Karpas-422 (cell line): Measurements from ENCODE around the gene GPR17. TPM values are rescaled to one million over a fixed set of nuclear protein-coding genes. Genes with fewer than 3 reads are reported as not detected.

Experiments
- DNase-seq: peaks from one replicate; pipeline ENCODE4 v3.0.0-alpha.2; 2015
- H2AFZ ChIP-seq: fragments of 200-600 bp; sonication (generic); 2 replicates; pipeline ENCODE4 v1.6.1; 2014; ENCODE audit warnings: antibody characterized with exemption, low read length, mixed read lengths
- H3K27ac ChIP-seq: fragments of 200-600 bp; sonication (generic); 2 replicates; pipeline ENCODE4 v1.5.1; 2014; ENCODE audit warnings: mild to moderate bottlenecking, low read length, moderate library complexity
- H3K27me3 ChIP-seq: fragments of 200-600 bp; sonication (generic); 2 replicates; pipeline ENCODE4 v1.6.1; 2014; ENCODE audit warnings: low read length, mixed read lengths
- H3K36me3 ChIP-seq: fragments of 200-600 bp; sonication (generic); 2 replicates; pipeline ENCODE4 v1.6.1; 2014; ENCODE audit warnings: low read length, mixed read lengths; ENCODE audit not compliant: insufficient read depth
- H3K4me1 ChIP-seq: fragments of 200-600 bp; sonication (generic); 2 replicates; pipeline ENCODE4 v1.6.1; 2014; ENCODE audit warnings: mild to moderate bottlenecking, low read length, mixed read lengths
- H3K4me2 ChIP-seq: fragments of 200-600 bp; sonication (generic); 2 replicates; pipeline ENCODE4 v1.6.1; 2014; ENCODE audit warnings: low read length, low read depth, mild to moderate bottlenecking; ENCODE audit not compliant: poor library complexity, severe bottlenecking
- H3K4me3 ChIP-seq: fragments of 200-600 bp; sonication (generic); 2 replicates; pipeline ENCODE4 v1.5.1; 2014; ENCODE audit warnings: mild to moderate bottlenecking, antibody characterized with exemption, low read length, mixed read lengths
- H3K79me2 ChIP-seq: fragments of 200-600 bp; sonication (generic); 2 replicates; pipeline ENCODE4 v1.6.1; 2014; ENCODE audit warnings: mild to moderate bottlenecking, low read length, mixed read lengths
- H3K9ac ChIP-seq: fragments of 200-600 bp; sonication (generic); 2 replicates; pipeline ENCODE4 v1.6.0; 2014; ENCODE audit warnings: low read length
- H3K9me2 ChIP-seq: fragments of 200-600 bp; sonication (generic), shearing (Covaris generic); replicated peaks from 2 replicates; pipeline ENCODE4 v1.6.0; 2014; ENCODE audit warnings: mild to moderate bottlenecking, low read length, moderate library complexity; ENCODE audit not compliant: insufficient read depth
- H3K9me3 ChIP-seq: fragments of 300-700, 200-600 bp; sonication (generic); 2 replicates; pipeline ENCODE4 v1.6.1; 2014; ENCODE audit warnings: low read length, mixed read lengths
- H4K20me1 ChIP-seq: fragments of 200-600 bp; sonication (generic); 2 replicates; pipeline ENCODE4 v1.6.1; 2014; ENCODE audit warnings: mild to moderate bottlenecking, antibody characterized with exemption, low read length, low read depth; ENCODE audit not compliant: insufficient read depth
- total RNA-seq: library from RNA; depleted of rRNA; stranded (reverse); fragments of >200 nt; shearing (Covaris generic); gene quantifications from 2 replicates; pipeline ENCODE4 v1.2.3, GENCODE V29; 2014; ENCODE audit warnings: low replicate concordance

Gene GPR17
- total RNA-seq, 1 experiment from 2014 or later, result not detected

DNA sequence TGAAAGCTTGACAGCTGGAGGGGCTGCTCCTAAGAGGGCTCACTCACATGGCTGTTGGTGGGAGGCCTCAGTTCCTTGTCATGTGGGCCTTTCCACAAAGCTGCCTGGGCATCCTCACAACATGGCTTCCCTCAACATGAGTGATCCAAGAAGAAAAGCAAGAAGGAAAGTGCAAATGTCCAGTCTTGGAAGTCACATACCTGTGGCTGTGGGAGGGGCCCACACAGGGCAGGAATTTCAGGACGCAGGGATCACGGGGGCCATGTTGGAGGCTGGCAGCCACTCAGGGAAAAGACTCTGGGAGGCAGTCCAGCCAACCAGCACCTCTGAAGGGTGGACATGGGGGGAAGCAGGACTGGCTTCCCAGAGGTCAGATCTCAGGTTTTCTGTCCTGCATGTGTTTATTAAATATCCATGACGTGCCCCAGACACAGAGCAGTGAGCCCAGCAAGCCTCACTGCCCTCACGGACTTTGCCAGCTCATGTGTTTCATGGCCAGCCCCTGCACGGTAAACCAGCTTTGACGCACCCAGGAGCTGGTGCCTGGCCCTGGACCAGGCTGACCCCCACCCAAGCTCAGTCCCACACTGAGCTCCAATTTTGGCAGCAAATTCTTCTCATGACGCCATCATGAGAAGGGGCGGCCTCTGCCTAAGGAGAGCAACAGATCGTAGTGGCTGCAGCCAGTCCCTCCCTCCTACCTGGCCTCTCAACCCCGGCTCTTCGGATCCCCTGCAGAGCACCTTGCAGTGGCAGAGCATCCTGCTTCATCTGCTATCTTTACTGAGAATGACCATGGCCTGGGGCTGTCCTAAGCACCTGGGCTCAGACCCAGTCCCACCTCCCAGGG is 34.7 kb upstream of the GPR17 start:
- Histone ChIP-seq H3K9me2 (no peaks in the 10 kb centered on the region), H3K9me3 (no peaks in the 10 kb centered on the region), H3K27ac (no peak overlapping the region), H2AFZ (no peak overlapping the region), H3K27me3 (no peaks in the 10 kb centered on the region; the same call in 1 of the 2 replicates), H3K79me2 (no peaks in the 10 kb centered on the region), H3K4me2 (no peak overlapping the region), H3K4me3 (no peak overlapping the region), H4K20me1 (no peaks in the 10 kb centered on the region), H3K9ac (no peak overlapping the region), H3K4me1 (peaks cover 11% of the 10 kb centered on the region), H3K36me3 (no peaks in the 10 kb centered on the region)
- DNase-seq, result no peak

DNA sequence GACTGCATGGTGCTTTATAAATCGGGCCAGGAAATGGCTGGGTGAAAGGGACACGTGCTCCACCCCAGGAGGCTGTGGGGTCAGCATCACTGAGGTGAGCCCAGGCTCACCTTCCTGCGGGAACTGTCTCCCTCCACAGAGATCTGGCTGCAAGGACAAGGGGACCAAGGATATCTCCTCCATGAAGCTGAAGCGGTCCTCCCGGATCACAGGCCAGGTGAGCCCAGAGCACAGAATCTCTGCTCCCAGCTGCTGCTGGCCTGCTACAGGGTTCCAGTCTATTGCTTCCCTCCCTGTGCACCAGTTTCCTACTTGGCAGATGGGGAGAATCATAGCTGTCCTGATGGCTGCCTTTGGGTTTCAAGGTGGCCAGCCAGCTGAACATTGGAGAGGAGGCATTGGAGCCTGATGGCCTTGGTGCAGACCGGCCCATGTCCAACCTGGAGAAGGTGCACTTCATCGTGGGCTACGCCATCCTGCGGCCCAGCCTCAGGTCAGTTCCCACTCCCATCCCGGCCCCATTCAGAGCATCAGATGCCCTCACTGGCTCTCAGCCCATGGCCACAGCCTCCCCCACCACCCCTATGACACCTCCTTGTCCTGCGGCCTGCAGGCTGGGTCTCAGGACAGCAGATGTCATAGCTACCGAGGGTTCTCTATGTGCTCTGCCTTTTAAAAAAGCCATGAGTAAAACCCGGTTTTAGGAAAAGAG is 33.7 kb upstream of the GPR17 start:
- Histone ChIP-seq H3K9me2 (no peaks in the 10 kb centered on the region), H3K4me3 (no peak overlapping the region), H4K20me1 (no peaks in the 10 kb centered on the region)

DNA sequence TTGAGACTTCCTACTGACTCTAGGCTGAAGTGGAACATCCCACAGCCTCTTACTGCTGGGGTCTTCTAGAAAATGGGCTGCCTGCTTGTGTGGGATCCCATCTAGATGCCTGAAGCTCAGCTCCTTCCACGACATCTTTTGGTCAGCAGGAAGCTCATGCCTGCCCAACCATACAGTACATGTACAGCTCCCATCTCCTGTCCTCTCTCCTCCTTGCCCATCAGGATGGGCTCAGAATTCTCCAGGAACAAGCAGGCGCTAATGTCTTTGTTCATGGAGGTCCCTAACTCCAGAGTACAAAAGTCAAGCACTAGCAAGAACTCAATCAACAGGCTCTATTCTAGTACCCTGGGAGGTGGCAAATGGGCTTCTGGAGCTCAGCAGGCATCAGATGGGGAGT is 31.7 kb upstream of the GPR17 start:
- H3K79me2 ChIP-seq, result no peaks in the 10 kb centered on the region
- no peak for DNase-seq

More for the DNA sequence above, 33.7 kb upstream of the GPR17 start:
- no peaks in the 10 kb centered on the region for H3K79me2 ChIP-seq
- no peak overlapping the region for H3K27ac ChIP-seq
- no peak overlapping the region for H3K4me2 ChIP-seq
- H3K36me3 ChIP-seq, result no peaks in the 10 kb centered on the region
- no peaks in the 10 kb centered on the region; the same call in 1 of the 2 replicates for H3K27me3 ChIP-seq
- no peak overlapping the region for H3K9ac ChIP-seq
- no peak overlapping the region for H2AFZ ChIP-seq
- DNase-seq, result no peak
- no peaks in the 10 kb centered on the region for H3K9me3 ChIP-seq
- peaks cover 2% of the 10 kb centered on the region; the same call in 1 of the 2 replicates for H3K4me1 ChIP-seq

DNA sequence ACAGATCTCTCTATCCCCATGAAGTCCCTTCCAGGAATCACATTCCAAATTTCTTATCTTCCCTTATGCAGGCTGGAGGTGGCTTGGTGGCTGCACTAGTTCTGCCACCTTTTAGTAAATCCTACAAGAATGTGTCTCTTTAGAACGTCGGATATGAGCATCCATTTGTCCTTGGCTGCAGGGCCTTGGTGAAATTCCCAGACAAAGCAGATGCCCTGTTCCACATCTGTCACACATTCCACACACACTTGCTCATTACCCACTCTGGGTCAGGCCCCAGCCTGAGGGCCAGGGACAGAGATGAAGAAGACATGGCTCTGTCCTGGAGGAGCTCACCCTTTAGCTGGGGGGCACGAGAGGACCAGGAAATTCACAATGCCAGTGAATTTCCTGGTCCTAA is 31.2 kb upstream of the GPR17 start:
- no peak overlapping the region for H3K4me3 ChIP-seq
- no peaks in the 10 kb centered on the region for H3K9me2 ChIP-seq
- no peaks in the 10 kb centered on the region for H3K36me3 ChIP-seq
- no peak for DNase-seq
- H3K9me3 ChIP-seq, result no peaks in the 10 kb centered on the region
- H4K20me1 ChIP-seq, result no peaks in the 10 kb centered on the region
- H3K27me3 ChIP-seq, result no peaks in the 10 kb centered on the region; the same call in 1 of the 2 replicates
- no peak overlapping the region for H3K9ac ChIP-seq
- no peaks in the 10 kb centered on the region for H3K4me1 ChIP-seq
- H2AFZ ChIP-seq, result no peak overlapping the region
- H3K4me2 ChIP-seq, result no peak overlapping the region
- H3K27ac ChIP-seq, result no peak overlapping the region
- no peaks in the 10 kb centered on the region for H3K79me2 ChIP-seq

More for the DNA sequence above, 31.7 kb upstream of the GPR17 start:
- no peaks in the 10 kb centered on the region for H3K9me3 ChIP-seq
- no peaks in the 10 kb centered on the region for H4K20me1 ChIP-seq
- no peak overlapping the region for H3K4me2 ChIP-seq
- H3K27ac ChIP-seq, result no peak overlapping the region
- no peaks in the 10 kb centered on the region; the same call in 1 of the 2 replicates for H3K27me3 ChIP-seq
- H3K4me3 ChIP-seq, result no peak overlapping the region
- no peaks in the 10 kb centered on the region for H3K9me2 ChIP-seq
- H3K36me3 ChIP-seq, result no peaks in the 10 kb centered on the region
- no peak overlapping the region for H3K9ac ChIP-seq
- no peaks in the 10 kb centered on the region for H3K4me1 ChIP-seq
- H2AFZ ChIP-seq, result no peak overlapping the region

DNA sequence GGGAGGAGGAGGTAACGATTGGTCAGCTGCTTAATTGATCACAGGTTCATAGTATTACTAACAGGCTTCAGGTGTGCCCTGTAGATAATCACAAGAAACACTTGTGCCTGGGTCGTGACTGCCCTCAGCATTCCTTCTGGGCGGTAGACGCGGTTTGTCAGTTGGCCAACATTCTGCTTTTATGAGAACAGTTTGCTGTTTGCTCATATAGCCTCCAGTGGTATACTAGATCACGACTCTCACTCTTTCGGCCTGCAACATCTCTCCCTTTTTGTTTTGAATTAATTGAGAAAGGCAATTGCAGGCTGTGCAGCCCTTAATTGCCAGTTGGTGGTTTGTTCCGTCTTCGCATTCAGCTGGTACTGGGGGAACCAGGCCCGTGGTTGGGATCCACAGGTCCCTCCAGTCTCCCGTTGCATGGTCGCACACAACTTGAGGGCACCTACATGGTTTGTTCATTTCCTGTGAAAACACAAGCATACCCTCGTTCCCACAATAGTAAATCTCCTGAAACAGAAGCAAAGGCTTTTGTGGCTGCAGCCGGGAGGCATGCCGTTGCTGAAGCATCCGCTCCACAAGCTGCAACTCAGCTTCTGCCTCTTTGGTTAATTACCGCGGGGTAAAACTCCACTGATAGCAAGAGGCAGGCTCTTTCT is 30.3 kb upstream of the GPR17 start:
- Histone ChIP-seq H3K9me3 (no peaks in the 10 kb centered on the region), H2AFZ (no peak overlapping the region), H3K27me3 (no peaks in the 10 kb centered on the region; the same call in 1 of the 2 replicates), H3K36me3 (no peaks in the 10 kb centered on the region), H3K79me2 (no peaks in the 10 kb centered on the region), H3K4me3 (no peak overlapping the region), H3K27ac (no peak overlapping the region), H3K4me2 (no peak overlapping the region), H3K9ac (no peak overlapping the region), H4K20me1 (no peaks in the 10 kb centered on the region), H3K4me1 (no peaks in the 10 kb centered on the region), H3K9me2 (no peaks in the 10 kb centered on the region)
- DNase-seq, result no peak

DNA sequence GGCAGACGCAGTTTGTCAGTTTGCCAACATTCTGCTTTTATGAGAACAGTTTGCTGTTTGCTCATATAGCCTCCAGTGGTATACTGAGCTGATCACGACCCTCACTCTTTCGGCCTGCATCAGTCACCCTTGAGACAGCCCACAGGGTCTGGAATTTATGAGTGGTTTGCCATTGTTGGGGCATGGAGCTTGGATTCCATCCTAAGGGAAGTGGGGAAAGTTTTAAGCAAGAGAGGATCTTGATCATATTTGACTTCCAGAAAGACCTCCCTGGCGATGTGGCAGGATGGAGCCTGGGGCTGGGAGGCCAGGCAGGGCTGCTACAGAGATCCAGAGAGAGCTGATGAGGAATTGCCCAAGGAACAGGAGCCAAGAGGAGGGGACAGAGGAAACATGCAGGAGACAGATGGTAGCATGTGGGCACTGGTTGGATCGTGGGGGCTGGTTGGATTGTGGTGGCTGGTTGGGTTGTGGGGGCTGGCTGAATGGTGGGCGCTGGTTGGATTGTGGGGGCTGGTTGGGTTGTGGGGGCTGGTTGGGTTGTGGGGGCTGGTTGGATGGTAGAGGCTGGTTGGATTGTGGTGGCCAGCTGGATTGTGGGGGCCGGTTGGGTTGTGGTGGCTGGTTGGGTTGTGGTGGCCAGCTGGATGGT is 27.3 kb upstream of the GPR17 start:
- DNase-seq, result no peak
- no peaks in the 10 kb centered on the region for H3K9me3 ChIP-seq
- no peaks in the 10 kb centered on the region for H3K4me1 ChIP-seq
- no peak overlapping the region for H3K9ac ChIP-seq
- H4K20me1 ChIP-seq, result no peaks in the 10 kb centered on the region
- H3K36me3 ChIP-seq, result no peaks in the 10 kb centered on the region
- H3K27me3 ChIP-seq, result no peaks in the 10 kb centered on the region; the same call in 1 of the 2 replicates
- no peaks in the 10 kb centered on the region for H3K9me2 ChIP-seq
- H3K79me2 ChIP-seq, result no peaks in the 10 kb centered on the region
- no peak overlapping the region for H3K4me2 ChIP-seq
- no peak overlapping the region for H2AFZ ChIP-seq
- H3K27ac ChIP-seq, result no peak overlapping the region
- H3K4me3 ChIP-seq, result no peak overlapping the region

DNA sequence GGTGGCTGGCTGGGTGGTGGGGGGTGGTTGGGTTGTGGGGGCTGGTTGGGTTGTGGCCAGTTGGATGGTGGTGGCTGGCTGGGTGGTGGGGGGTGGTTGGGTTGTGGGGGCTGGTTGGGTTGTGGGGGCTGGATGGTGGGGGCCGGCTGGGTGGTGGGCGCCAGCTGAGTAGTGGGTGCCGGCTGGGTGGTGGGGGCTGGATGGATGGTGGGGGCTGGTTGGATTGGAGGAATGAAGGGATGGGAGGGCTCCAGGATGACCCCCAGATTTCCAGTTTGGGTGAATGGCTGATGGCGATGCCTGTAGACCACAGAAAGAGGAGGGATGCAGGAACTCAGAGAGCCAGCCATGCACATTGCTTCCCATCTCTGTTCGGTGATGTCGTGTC is 26.8 kb upstream of the GPR17 start:
- no peak overlapping the region for H3K4me2 ChIP-seq
- no peaks in the 10 kb centered on the region for H3K9me3 ChIP-seq
- no peaks in the 10 kb centered on the region for H3K79me2 ChIP-seq
- no peak overlapping the region for H3K9ac ChIP-seq
- H3K4me3 ChIP-seq, result no peak overlapping the region
- H3K27ac ChIP-seq, result no peak overlapping the region
- no peaks in the 10 kb centered on the region for H3K4me1 ChIP-seq
- H3K9me2 ChIP-seq, result no peaks in the 10 kb centered on the region
- H3K27me3 ChIP-seq, result no peaks in the 10 kb centered on the region
- no peak for DNase-seq
- no peaks in the 10 kb centered on the region for H4K20me1 ChIP-seq
- no peak overlapping the region for H2AFZ ChIP-seq
- no peaks in the 10 kb centered on the region for H3K36me3 ChIP-seq
